Skeletal muscle satellite cell (primary cell): ENCODE results near the gene MTCL1.

Source experiments
- H3K27me3 ChIP-seq: 2 replicates; pipeline ENCODE4 v1.7.0; 2013; ENCODE audit warnings: low read length; ENCODE audit not compliant: control insufficient read depth, insufficient read depth
- H3K36me3 ChIP-seq: 2 replicates; pipeline ENCODE4 v1.7.0; 2013; ENCODE audit warnings: mild to moderate bottlenecking, control low read depth, low read length; ENCODE audit not compliant: insufficient read depth
- H3K4me1 ChIP-seq: 2 replicates; pipeline ENCODE4 v1.7.0; 2013; ENCODE audit warnings: low read length; ENCODE audit not compliant: control insufficient read depth, insufficient read depth
- H3K4me2 ChIP-seq: 2 replicates; pipeline ENCODE4 v1.7.0; 2013; ENCODE audit warnings: mild to moderate bottlenecking, low read length
- H3K4me3 ChIP-seq: 2 replicates; pipeline ENCODE4 v1.7.0; 2013; ENCODE audit warnings: low read length
- H3K9ac ChIP-seq: 2 replicates; pipeline ENCODE4 v1.7.0; 2013; ENCODE audit warnings: mild to moderate bottlenecking, low read depth, low read length, moderate library complexity
- H3K9me3 ChIP-seq: replicated peaks from 2 replicates; pipeline ENCODE4 v1.7.0; 2013; ENCODE audit warnings: mild to moderate bottlenecking, control low read depth, low read length

The MTCL1 gene

DNA sequence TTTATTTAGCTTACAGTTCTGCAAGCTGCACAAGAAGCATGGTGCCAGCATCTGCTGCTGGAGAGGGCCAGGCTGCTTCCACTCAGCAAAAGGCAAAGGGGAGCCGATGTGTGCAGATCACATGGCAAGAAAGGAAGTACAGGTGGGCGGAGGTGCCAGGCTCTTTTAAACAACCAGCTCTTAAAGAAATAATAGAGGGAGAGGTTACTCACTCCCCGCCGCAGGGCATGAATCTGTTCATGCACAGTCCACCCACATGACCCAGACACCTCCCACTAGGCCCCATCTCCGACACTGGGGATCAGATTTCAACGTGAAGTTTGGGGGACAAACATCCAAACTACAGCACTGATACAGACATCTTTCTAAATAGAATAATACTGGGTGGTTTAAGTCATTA, 105.8 kb downstream of the MTCL1 start:
- H3K4me1 ChIP-seq: no peaks in the 10 kb centered on the region
- H3K9ac ChIP-seq: no peak overlapping the region
- no peaks in the 10 kb centered on the region for H3K27me3 ChIP-seq
- H3K36me3 ChIP-seq: peaks cover 16% of the 10 kb centered on the region
- H3K4me2 ChIP-seq: no peak overlapping the region
- no peaks in the 10 kb centered on the region for H3K9me3 ChIP-seq
- no peak overlapping the region for H3K4me3 ChIP-seq

- Histone ChIP-seq H3K4me2 (no peak overlapping the region), H3K4me1 (no peaks in the 10 kb centered on the region), H3K4me3 (no peak overlapping the region), H3K9ac (no peak overlapping the region), H3K27me3 (no peaks in the 10 kb centered on the region), H3K9me3 (no peaks in the 10 kb centered on the region), H3K36me3 (peaks cover 10% of the 10 kb centered on the region)
Observed at GRCh38 chr18:8812631-8813030, 107.3 kb downstream of the MTCL1 start.

DNA sequence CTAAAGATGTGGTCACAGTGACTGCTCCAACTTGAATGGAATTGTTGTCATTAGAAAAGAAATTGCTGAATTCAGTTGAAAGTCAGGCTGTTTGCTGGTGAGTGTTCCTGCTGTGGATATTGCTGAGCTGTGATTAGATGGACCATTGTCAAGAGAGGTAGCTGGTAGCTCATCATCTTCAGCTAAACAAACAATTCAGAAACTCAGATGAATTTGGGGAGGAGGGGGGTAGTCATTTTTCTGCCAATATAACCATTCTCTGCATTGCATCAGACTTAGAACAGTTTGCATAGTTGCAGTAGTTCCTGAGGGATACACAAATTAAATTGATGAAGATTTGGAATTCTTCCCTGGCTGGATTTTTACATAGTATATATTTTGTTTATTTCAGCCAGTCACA, 108.3 kb downstream of the MTCL1 start:
- Histone ChIP-seq H3K9ac (no peak overlapping the region), H3K4me2 (no peak overlapping the region), H3K27me3 (no peaks in the 10 kb centered on the region), H3K36me3 (peaks cover 15% of the 10 kb centered on the region), H3K4me1 (no peaks in the 10 kb centered on the region), H3K4me3 (no peak overlapping the region), H3K9me3 (no peaks in the 10 kb centered on the region)

DNA sequence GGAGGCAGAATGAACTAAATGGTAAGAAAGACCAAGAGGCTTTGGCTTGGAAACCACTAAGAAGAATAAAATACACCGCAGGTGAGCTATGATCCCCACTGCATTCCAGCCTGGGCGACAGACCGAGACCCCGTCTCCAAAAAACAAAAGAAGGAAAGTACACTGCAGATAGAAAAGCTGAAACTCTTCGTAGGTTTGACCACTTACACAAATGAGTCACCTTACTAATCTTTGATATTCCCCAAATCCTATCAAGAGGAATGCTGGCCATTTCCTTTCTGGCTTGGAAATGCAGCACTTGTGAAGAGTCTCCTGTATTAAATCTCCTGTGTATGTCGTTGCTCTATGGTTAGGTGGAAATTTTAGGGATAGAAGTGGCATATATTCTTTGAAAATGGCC, 108.8 kb downstream of the MTCL1 start:
- Histone ChIP-seq H3K36me3 (peaks cover 19% of the 10 kb centered on the region), H3K27me3 (no peaks in the 10 kb centered on the region), H3K4me3 (no peak overlapping the region), H3K4me1 (no peaks in the 10 kb centered on the region), H3K9me3 (no peaks in the 10 kb centered on the region), H3K9ac (no peak overlapping the region), H3K4me2 (no peak overlapping the region)

DNA sequence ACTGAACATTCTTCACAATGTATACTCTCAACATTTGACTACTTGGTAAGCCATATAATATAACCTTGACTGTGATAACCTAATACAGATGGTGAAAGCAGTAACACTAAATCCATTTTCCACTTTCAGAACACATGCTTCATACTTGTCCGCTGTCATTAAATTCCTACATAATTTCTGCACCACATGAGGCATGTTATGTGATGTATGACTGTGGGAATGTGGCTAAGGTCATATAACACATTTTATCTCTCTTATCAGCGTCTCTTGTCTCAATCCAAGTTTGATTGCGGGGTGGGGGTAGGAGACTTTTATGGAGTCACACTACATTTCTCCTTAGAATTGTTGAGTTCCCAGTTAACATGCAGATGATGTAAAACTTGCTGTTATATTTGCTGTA, 110.9 kb downstream of the MTCL1 start:
- Histone ChIP-seq H3K4me3 (no peak overlapping the region), H3K27me3 (no peaks in the 10 kb centered on the region), H3K9me3 (no peaks in the 10 kb centered on the region), H3K9ac (no peak overlapping the region), H3K4me2 (no peak overlapping the region), H3K36me3 (peaks cover 28% of the 10 kb centered on the region), H3K4me1 (no peaks in the 10 kb centered on the region)

- H3K9ac ChIP-seq: no peak overlapping the region
- H3K4me2 ChIP-seq: no peak overlapping the region
- no peak overlapping the region for H3K4me3 ChIP-seq
- H3K36me3 ChIP-seq: peaks cover 28% of the 10 kb centered on the region
- H3K9me3 ChIP-seq: no peaks in the 10 kb centered on the region
- H3K27me3 ChIP-seq: no peaks in the 10 kb centered on the region
- H3K4me1 ChIP-seq: no peaks in the 10 kb centered on the region
Observed at GRCh38 chr18:8816816-8817215, 111.5 kb downstream of the MTCL1 start.

GRCh38 chr18:8818982-8819381, 113.6 kb downstream of the MTCL1 start:
- H3K4me3 ChIP-seq: no peak overlapping the region
- no peaks in the 10 kb centered on the region for H3K27me3 ChIP-seq
- H3K4me2 ChIP-seq: no peak overlapping the region
- H3K4me1 ChIP-seq: no peaks in the 10 kb centered on the region
- no peaks in the 10 kb centered on the region for H3K9me3 ChIP-seq
- peaks cover 36% of the 10 kb centered on the region for H3K36me3 ChIP-seq
- no peak overlapping the region for H3K9ac ChIP-seq

DNA sequence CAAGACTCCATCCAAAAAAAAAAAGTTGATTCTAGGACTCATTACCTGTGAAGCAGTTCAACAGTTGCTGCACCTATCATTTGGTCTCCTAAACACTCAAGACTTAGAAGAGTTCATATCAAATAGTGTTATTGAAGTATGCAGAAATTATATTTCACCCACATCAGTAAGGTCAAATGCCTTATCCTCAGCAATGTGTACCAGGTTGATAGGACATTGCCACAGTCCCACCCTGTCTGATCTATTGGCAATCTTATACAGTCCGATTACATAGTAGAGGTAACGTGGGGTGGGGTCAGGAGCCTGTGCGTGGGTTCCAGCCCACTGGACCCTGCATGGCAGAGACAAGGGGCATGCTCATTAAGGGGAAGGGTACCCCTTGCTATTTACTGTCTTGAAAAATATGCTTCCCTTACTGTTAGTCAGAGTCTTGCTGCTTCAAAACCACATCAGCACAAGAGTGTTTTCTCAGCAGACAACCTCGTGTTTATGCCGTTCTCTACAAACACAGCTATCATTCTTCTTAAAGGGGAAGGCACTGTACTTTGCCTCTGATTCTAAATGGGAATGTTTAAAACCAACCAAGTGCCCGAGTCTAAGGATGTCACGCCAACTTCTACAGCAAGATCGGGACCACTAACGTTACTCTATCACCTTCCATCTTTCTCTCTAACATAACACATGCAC, 115.2 kb downstream of the MTCL1 start:
- peaks cover 46% of the 10 kb centered on the region for H3K36me3 ChIP-seq
- H3K27me3 ChIP-seq: no peaks in the 10 kb centered on the region
- H3K9ac ChIP-seq: no peak overlapping the region
- H3K4me2 ChIP-seq: no peak overlapping the region
- no peaks in the 10 kb centered on the region for H3K9me3 ChIP-seq
- H3K4me1 ChIP-seq: no peaks in the 10 kb centered on the region
- no peak overlapping the region for H3K4me3 ChIP-seq

GRCh38 chr18:8821083-8821465, 115.7 kb downstream of the MTCL1 start:
- Histone ChIP-seq H3K27me3 (no peaks in the 10 kb centered on the region), H3K4me1 (no peaks in the 10 kb centered on the region), H3K4me2 (no peak overlapping the region), H3K36me3 (peaks cover 48% of the 10 kb centered on the region), H3K4me3 (no peak overlapping the region), H3K9me3 (no peaks in the 10 kb centered on the region), H3K9ac (no peak overlapping the region)

DNA sequence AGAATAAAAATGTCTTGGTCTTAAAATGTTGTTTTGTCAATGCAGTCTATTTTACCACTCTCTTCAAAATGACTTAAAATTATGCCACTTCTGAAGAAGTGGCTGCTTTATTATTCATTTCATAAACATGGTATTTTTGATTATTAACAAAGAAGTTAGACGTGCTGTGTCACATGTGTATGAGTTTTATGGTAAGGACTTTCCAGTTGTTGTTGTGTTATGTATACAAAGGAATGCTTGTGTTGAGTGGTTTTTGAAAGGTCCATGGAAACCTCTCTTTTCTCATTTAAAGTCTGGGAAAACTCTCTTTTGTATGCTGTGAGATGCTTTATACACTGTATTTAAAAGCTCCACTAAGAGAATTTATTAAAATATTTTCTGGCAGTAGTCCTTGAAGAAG, 116.2 kb downstream of the MTCL1 start:
- Histone ChIP-seq H3K27me3 (no peaks in the 10 kb centered on the region), H3K9me3 (no peaks in the 10 kb centered on the region), H3K4me1 (no peaks in the 10 kb centered on the region), H3K4me3 (no peak overlapping the region), H3K4me2 (no peak overlapping the region), H3K9ac (no peak overlapping the region), H3K36me3 (peaks cover 48% of the 10 kb centered on the region)

DNA sequence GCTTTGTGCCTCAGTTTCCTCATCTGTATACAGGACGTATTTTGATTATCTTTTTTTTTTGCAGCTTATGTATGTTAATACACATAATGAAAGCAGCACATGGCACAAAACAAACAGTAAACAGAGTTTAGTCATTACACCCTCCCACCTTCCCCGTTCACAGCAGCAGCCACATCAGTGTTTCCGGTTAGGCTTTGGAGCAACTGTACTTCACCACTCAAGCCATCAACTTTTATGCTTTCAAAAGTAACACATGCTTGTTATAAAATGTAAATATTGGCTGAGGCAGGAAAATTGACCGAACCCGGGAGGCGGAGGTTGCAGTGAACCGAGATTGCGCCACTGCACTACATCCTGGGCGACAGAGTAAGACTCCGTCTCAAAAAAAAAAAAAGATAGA, 117.3 kb downstream of the MTCL1 start:
- no peak overlapping the region for H3K4me3 ChIP-seq
- no peaks in the 10 kb centered on the region for H3K9me3 ChIP-seq
- H3K4me2 ChIP-seq: no peak overlapping the region
- H3K9ac ChIP-seq: no peak overlapping the region
- H3K27me3 ChIP-seq: no peaks in the 10 kb centered on the region
- H3K36me3 ChIP-seq: peaks cover 48% of the 10 kb centered on the region
- no peaks in the 10 kb centered on the region for H3K4me1 ChIP-seq

DNA sequence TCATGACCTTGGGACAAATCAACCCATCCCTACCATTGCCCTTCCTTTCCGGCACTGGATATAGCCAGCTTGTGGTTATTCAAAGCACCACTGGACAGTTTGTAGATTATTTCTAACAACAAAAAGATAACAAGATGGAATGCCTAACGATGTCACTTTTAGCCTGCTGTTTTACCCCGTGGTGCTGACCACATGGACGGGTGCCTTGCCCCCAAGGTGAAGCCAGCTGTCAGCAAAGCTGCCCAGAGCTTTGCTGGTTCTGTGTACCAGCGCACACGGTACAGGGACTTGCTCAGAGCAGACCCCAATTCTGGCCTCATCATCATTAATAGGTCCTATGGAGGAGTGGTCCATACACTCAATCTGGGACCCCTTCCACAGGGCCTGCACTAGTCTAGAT, 118.2 kb downstream of the MTCL1 start:
- no peaks in the 10 kb centered on the region for H3K9me3 ChIP-seq
- no peak overlapping the region for H3K4me3 ChIP-seq
- no peak overlapping the region for H3K4me2 ChIP-seq
- H3K27me3 ChIP-seq: no peaks in the 10 kb centered on the region
- no peak overlapping the region for H3K9ac ChIP-seq
- no peaks in the 10 kb centered on the region for H3K4me1 ChIP-seq
- peaks cover 43% of the 10 kb centered on the region for H3K36me3 ChIP-seq
